ENCODE measurements around the gene ETV3. TPM values are rescaled to one million over a fixed set of nuclear protein-coding genes. Genes with fewer than 3 reads are reported as not detected.

The ETV3 gene
- total RNA-seq, 1 donor from 2014 or later = 14.6 TPM

- Histone ChIP-seq H3K36me3 (peaks cover 39% of the 10 kb centered on the region), H3K27me3 (ENCODE audit: low read depth) (no peaks in the 10 kb centered on the region), H3K4me3 (peak overlapping the region; percentile 82), H3K4me1 (peaks cover 51% of the 10 kb centered on the region), H3K27ac (replicated peaks) (no peak overlapping the region), H3K9me3 (replicated peaks) (no peaks in the 10 kb centered on the region)
- no peak for DNase-seq
- TF ChIP-seq CTCF (IDR thresholded peaks at IDR 0.05; ENCODE audit: borderline replicate concordance) = no peak
- intact Hi-C loops (cut with micrococcal nuclease) = no loop called here
Observed at GRCh38 chr1:157137046-157137407, 1.2 kb downstream of the ETV3 start.

GRCh38 chr1:157136133-157136532 is 2.1 kb downstream of the ETV3 start:
- peaks cover 53% of the 10 kb centered on the region for H3K4me1 ChIP-seq
- no peak for TF ChIP-seq CTCF (IDR thresholded peaks at IDR 0.05; ENCODE audit: borderline replicate concordance)
- no peaks in the 10 kb centered on the region for H3K9me3 ChIP-seq (replicated peaks)
- H3K4me3 ChIP-seq = no peak overlapping the region
- no peaks in the 10 kb centered on the region for H3K27me3 ChIP-seq (ENCODE audit: low read depth)
- no peak overlapping the region for H3K27ac ChIP-seq (replicated peaks)
- intact Hi-C loops (cut with micrococcal nuclease) = no loop called here
- H3K36me3 ChIP-seq = peaks cover 48% of the 10 kb centered on the region
- no peak for DNase-seq

- Histone ChIP-seq H3K4me1 (peaks cover 58% of the 10 kb centered on the region), H3K27ac (replicated peaks) (no peak overlapping the region), H3K9me3 (replicated peaks) (no peaks in the 10 kb centered on the region), H3K27me3 (ENCODE audit: low read depth) (no peaks in the 10 kb centered on the region), H3K36me3 (peaks cover 53% of the 10 kb centered on the region), H3K4me3 (no peak overlapping the region)
- no peak for TF ChIP-seq CTCF (IDR thresholded peaks at IDR 0.05; ENCODE audit: borderline replicate concordance)
- intact Hi-C loops (cut with micrococcal nuclease) = no loop called here
- DNase-seq = no peak
Observed at GRCh38 chr1:157135646-157136045, 2.5 kb downstream of the ETV3 start.

GRCh38 chr1:157135070-157135469 is 3.1 kb downstream of the ETV3 start:
- no peak for DNase-seq
- intact Hi-C loops (cut with micrococcal nuclease) = no loop called here
- H3K4me1 ChIP-seq = peaks cover 61% of the 10 kb centered on the region

GRCh38 chr1:157134442-157134841 is 3.8 kb downstream of the ETV3 start:
- Histone ChIP-seq H3K9me3 (replicated peaks) (no peaks in the 10 kb centered on the region), H3K27ac (replicated peaks) (no peak overlapping the region), H3K4me1 (peaks cover 60% of the 10 kb centered on the region), H3K27me3 (ENCODE audit: low read depth) (no peaks in the 10 kb centered on the region), H3K36me3 (peaks cover 65% of the 10 kb centered on the region), H3K4me3 (no peak overlapping the region)
- TF ChIP-seq CTCF (IDR thresholded peaks at IDR 0.05; ENCODE audit: borderline replicate concordance) = no peak
- intact Hi-C loops (cut with micrococcal nuclease) = no loop called here
- no peak for DNase-seq

More at GRCh38 chr1:157135070-157135469, 3.1 kb downstream of the ETV3 start:
- Histone ChIP-seq H3K36me3 (peaks cover 59% of the 10 kb centered on the region), H3K27me3 (ENCODE audit: low read depth) (no peaks in the 10 kb centered on the region), H3K4me3 (no peak overlapping the region), H3K9me3 (replicated peaks) (no peaks in the 10 kb centered on the region), H3K27ac (replicated peaks) (no peak overlapping the region)
- TF ChIP-seq CTCF (IDR thresholded peaks at IDR 0.05; ENCODE audit: borderline replicate concordance) = no peak

- Histone ChIP-seq H3K4me1 (peaks cover 50% of the 10 kb centered on the region), H3K27ac (replicated peaks) (no peak overlapping the region), H3K9me3 (replicated peaks) (no peaks in the 10 kb centered on the region), H3K4me3 (no peak overlapping the region), H3K36me3 (peaks cover 74% of the 10 kb centered on the region), H3K27me3 (ENCODE audit: low read depth) (no peaks in the 10 kb centered on the region)
- intact Hi-C loops (cut with micrococcal nuclease) = no loop called here
- DNase-seq = no peak
- TF ChIP-seq CTCF (IDR thresholded peaks at IDR 0.05; ENCODE audit: borderline replicate concordance) = no peak
Observed at GRCh38 chr1:157133426-157133825, 4.8 kb downstream of the ETV3 start.
